ENCODE results near the gene PPP1R9A.

DNA sequence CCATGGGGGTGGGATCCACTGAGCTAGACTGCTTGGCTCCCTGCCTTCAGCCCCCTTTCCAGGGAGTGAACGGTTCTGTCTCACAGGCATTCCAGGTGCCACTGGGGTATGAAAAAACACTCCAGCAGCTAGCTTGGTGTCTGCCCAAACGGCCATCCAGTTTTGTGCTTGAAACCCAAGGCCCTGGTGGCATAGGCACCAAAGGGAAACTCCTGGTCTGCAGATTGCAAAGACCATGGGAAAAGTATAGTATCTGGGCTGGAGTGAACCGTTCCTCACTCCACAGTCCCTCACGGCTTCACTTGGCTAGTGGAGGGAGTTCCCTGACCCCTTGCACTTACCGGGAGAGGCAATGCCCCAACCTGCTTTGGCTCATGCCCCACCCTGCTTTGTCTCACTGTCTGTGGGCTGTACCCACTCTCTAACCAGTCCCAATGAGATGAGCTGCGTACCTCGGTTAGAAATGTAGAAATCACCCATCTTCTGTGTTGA lies 62.7 kb downstream of the PPP1R9A start:
- TF ChIP-seq, protein P1, sequence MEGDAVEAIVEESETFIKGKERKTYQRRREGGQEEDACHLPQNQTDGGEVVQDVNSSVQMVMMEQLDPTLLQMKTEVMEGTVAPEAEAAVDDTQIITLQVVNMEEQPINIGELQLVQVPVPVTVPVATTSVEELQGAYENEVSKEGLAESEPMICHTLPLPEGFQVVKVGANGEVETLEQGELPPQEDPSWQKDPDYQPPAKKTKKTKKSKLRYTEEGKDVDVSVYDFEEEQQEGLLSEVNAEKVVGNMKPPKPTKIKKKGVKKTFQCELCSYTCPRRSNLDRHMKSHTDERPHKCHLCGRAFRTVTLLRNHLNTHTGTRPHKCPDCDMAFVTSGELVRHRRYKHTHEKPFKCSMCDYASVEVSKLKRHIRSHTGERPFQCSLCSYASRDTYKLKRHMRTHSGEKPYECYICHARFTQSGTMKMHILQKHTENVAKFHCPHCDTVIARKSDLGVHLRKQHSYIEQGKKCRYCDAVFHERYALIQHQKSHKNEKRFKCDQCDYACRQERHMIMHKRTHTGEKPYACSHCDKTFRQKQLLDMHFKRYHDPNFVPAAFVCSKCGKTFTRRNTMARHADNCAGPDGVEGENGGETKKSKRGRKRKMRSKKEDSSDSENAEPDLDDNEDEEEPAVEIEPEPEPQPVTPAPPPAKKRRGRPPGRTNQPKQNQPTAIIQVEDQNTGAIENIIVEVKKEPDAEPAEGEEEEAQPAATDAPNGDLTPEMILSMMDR (IDR thresholded peaks at IDR 0.05), result no peak
- TF ChIP-seq ZFX (IDR thresholded peaks at IDR 0.05; ENCODE audit: borderline replicate concordance), result no peak
